Fibroblast of villous mesenchyme (primary cell): ENCODE measurements around the gene PF4V1. TPM values are rescaled to one million over a fixed set of nuclear protein-coding genes. Genes with fewer than 3 reads are reported as not detected.
A peak's percentile ranks its signal among the peaks of the same experiment; 100 is the strongest.

ENCODE experiments used
- DNase-seq: peaks from one replicate; pipeline ENCODE4 v3.0.0-alpha.2; 2010; ENCODE audit warnings: low read depth
- H3K4me3 ChIP-seq: 2 replicates; pipeline ENCODE4 v1.5.1; 2011; ENCODE audit warnings: low read depth, mild to moderate bottlenecking, low read length
- CTCF ChIP-seq: IDR thresholded peaks from 2 replicates; pipeline ENCODE4 v1.5.1; 2012; ENCODE audit warnings: low read depth, mild to moderate bottlenecking, low read length; ENCODE audit not compliant: insufficient read depth
- total RNA-seq: library from RNA; depleted of rRNA; stranded (reverse); fragments of >200 nt; gene quantifications from 2 replicates; pipeline ENCODE4 v1.2.3, GENCODE V29; 2012

Gene PF4V1
- total RNA-seq, 1 donor: not detected

- DNase-seq: no peak
- H3K4me3 ChIP-seq: no peak overlapping the region
- TF ChIP-seq CTCF: no peak
Observed at GRCh38 chr4:73867783-73868182, 14.7 kb downstream of the PF4V1 start.

- peak overlapping the region; percentile 69 for H3K4me3 ChIP-seq
- peak; percentile 60 for DNase-seq
- no peak for TF ChIP-seq CTCF
Observed at GRCh38 chr4:73868206-73869129, 15.4 kb downstream of the PF4V1 start.

GRCh38 chr4:73869130-73870055 lies 16.3 kb downstream of the PF4V1 start, which contains the start of gene CXCL1:
TSS of gene CXCL1 (plus strand) at chr4:73869393. CDS start at chr4:73869471, 78 bp downstream.
- TF ChIP-seq CTCF: no peak
- no peak for DNase-seq
- peak within 1 kb of the TSS; percentile 69 for H3K4me3 ChIP-seq

- no peak for DNase-seq
- H3K4me3 ChIP-seq: peak overlapping the region; percentile 69
- no peak for TF ChIP-seq CTCF
Observed at GRCh38 chr4:73870260-73870659, 17.2 kb downstream of the PF4V1 start.

- H3K4me3 ChIP-seq: peak overlapping the region; percentile 69
- DNase-seq: peak; percentile 63
- TF ChIP-seq CTCF: no peak
Observed at GRCh38 chr4:73870768-73871167, 17.7 kb downstream of the PF4V1 start.

GRCh38 chr4:73871511-73872310 lies 18.6 kb downstream of the PF4V1 start:
- no peak for TF ChIP-seq CTCF
- DNase-seq: no peak
- peak overlapping the region; percentile 10 for H3K4me3 ChIP-seq
